Measurements from ENCODE around the gene C2orf81. TPM values are rescaled to one million over a fixed set of nuclear protein-coding genes. Genes with fewer than 3 reads are reported as not detected.

Gene C2orf81
- total RNA-seq, 1 donor from 2014 or later: 1.6 TPM

GRCh38 chr2:74368499-74368898, 52.9 kb downstream of the C2orf81 start:
- Mint-ChIP-seq H3K4me3 (ENCODE audit: low read depth) (no peak overlapping the region), H3K9me3 (no peaks in the 10 kb centered on the region), H3K36me3 (ENCODE audit: low read depth) (peaks cover 64% of the 10 kb centered on the region), H3K27me3 (ENCODE audit: low read depth) (no peaks in the 10 kb centered on the region), H3K4me1 (ENCODE audit: low read depth) (no peaks in the 10 kb centered on the region), H3K27ac (no peak overlapping the region)
- no peak for DNase-seq (ENCODE audit: low spot score)
- intact Hi-C loops (cut with micrococcal nuclease): no loop called here

DNA sequence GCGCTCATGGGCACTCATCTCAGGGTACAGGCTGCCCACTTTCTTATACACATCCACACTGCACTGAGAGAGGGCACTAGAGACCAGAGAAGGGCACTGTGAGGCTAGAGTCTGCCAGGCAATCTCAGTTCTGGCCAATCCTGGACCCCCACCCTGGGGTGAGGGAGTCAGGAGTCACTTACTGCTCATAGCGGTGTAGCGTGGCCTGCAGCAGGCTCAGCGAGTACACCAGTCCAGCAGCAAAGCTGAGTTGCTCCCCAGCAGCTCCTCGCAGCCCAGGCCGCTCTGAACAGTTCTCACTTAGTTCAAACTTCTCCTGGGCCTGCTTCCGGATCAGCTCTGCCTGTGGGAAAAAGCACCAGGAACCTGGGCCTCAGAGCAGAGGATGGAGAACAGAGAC, 53.6 kb downstream of the C2orf81 start:
- Mint-ChIP-seq H3K36me3 (ENCODE audit: low read depth) (peaks cover 66% of the 10 kb centered on the region), H3K27me3 (ENCODE audit: low read depth) (no peaks in the 10 kb centered on the region)
- intact Hi-C loops (cut with micrococcal nuclease): no loop called here

GRCh38 chr2:74366036-74366435, 55.4 kb downstream of the C2orf81 start:
- Mint-ChIP-seq H3K36me3 (ENCODE audit: low read depth) (peaks cover 76% of the 10 kb centered on the region), H3K4me1 (ENCODE audit: low read depth) (no peaks in the 10 kb centered on the region), H3K4me3 (ENCODE audit: low read depth) (no peak overlapping the region), H3K27ac (no peak overlapping the region), H3K27me3 (ENCODE audit: low read depth) (no peaks in the 10 kb centered on the region), H3K9me3 (no peaks in the 10 kb centered on the region)
- no peak for DNase-seq (ENCODE audit: low spot score)
- intact Hi-C loops (cut with micrococcal nuclease): no loop called here

More for the DNA sequence above, 53.6 kb downstream of the C2orf81 start:
- Mint-ChIP-seq H3K4me1 (ENCODE audit: low read depth) (no peaks in the 10 kb centered on the region), H3K9me3 (no peaks in the 10 kb centered on the region), H3K4me3 (ENCODE audit: low read depth) (no peak overlapping the region), H3K27ac (no peak overlapping the region)
- DNase-seq (ENCODE audit: low spot score): no peak

- intact Hi-C loops (cut with micrococcal nuclease): no loop called here
- no peak for DNase-seq (ENCODE audit: low spot score)
These were observed 56.6 kb downstream of the C2orf81 start for GRCh38 chr2:74364533-74365505.

More at GRCh38 chr2:74364533-74365505, 56.6 kb downstream of the C2orf81 start:
- Mint-ChIP-seq H3K4me1 (ENCODE audit: low read depth) (no peaks in the 10 kb centered on the region), H3K4me3 (ENCODE audit: low read depth) (no peak overlapping the region), H3K27ac (no peak overlapping the region), H3K36me3 (ENCODE audit: low read depth) (peaks cover 70% of the 10 kb centered on the region), H3K9me3 (no peaks in the 10 kb centered on the region), H3K27me3 (ENCODE audit: low read depth) (no peaks in the 10 kb centered on the region)

Other genes starting within 250 kb of the C2orf81 start
- 208 and 215 TPM in 2 replicates for gene MOB1A, start 242.7 kb downstream of the C2orf81 start, total RNA-seq
- gene MTHFD2, start 223.0 kb downstream of the C2orf81 start, total RNA-seq: 371 and 381 TPM in 2 replicates
- gene SLC4A5, start 78.2 kb downstream of the C2orf81 start, total RNA-seq: 1.2 and 1.8 TPM in 2 replicates
- gene DCTN1, start 41.3 kb downstream of the C2orf81 start, total RNA-seq: 91.1 and 104 TPM in 2 replicates
- gene WDR54, start 111 bp upstream of the C2orf81 start, total RNA-seq: 76.7 and 78.0 TPM in 2 replicates
- 2.2 and 3.9 TPM in 2 replicates for gene RTKN, start 20.3 kb upstream of the C2orf81 start, total RNA-seq
- 45.2 and 48.5 TPM in 2 replicates for gene INO80B, start 33.5 kb upstream of the C2orf81 start, total RNA-seq
- 38.6 and 40.7 TPM in 2 replicates for gene WBP1, start 36.8 kb upstream of the C2orf81 start, total RNA-seq
- gene MOGS, start 43.8 kb upstream of the C2orf81 start, total RNA-seq: 83.2 and 86.4 TPM in 2 replicates
- gene MRPL53, start 51.1 kb upstream of the C2orf81 start, total RNA-seq: 102 and 110 TPM in 2 replicates
- gene CCDC142, start 61.4 kb upstream of the C2orf81 start, total RNA-seq: 25.1 and 26.9 TPM in 2 replicates
- gene TTC31, start 61.5 kb upstream of the C2orf81 start, total RNA-seq: 35.1 and 35.9 TPM in 2 replicates
- gene LBX2, start 78.0 kb upstream of the C2orf81 start, total RNA-seq: 1.6 and 2.2 TPM in 2 replicates
- 36.5 and 39.7 TPM in 2 replicates for gene PCGF1, start 86.1 kb upstream of the C2orf81 start, total RNA-seq
- gene TLX2, start 92.8 kb upstream of the C2orf81 start, total RNA-seq: 0.82 and 0.92 TPM in 2 replicates
- gene DQX1, start 104.6 kb upstream of the C2orf81 start, total RNA-seq: 0.39 and 0.94 TPM in 2 replicates
- gene AUP1, start 108.1 kb upstream of the C2orf81 start, total RNA-seq: 155 TPM in 2 replicates
- gene HTRA2, start 108.3 kb upstream of the C2orf81 start, total RNA-seq: 61.5 and 64.1 TPM in 2 replicates
- gene LOXL3, start 132.3 kb upstream of the C2orf81 start, total RNA-seq: 1.7 and 2.1 TPM in 2 replicates
- gene DOK1, start 133.1 kb upstream of the C2orf81 start, total RNA-seq: 41.0 and 41.4 TPM in 2 replicates
- gene M1AP, start 226.7 kb upstream of the C2orf81 start, total RNA-seq: not detected in 2 replicates
- gene SEMA4F, start 232.6 kb upstream of the C2orf81 start, total RNA-seq: 5.5 and 7.1 TPM in 2 replicates

Data from activated T-helper 2 cell treated with anti-CD3 and anti-CD28 coated beads, Interferon-gamma antibody, Interleukin-2, Interleukin-4, amounts not matched to agents 10 μg/mL and 5 μg/mL and 100 μg/mL, durations not matched to agents 14 hours and 24 hours and 36 hours (primary cell).